Measurements from ENCODE around the gene OTOF.

GRCh38 chr2:26475037-26475436 lies 2.9 kb downstream of the OTOF start:
- TF ChIP-seq EZH2 (IDR thresholded peaks at IDR 0.05; ENCODE audit: borderline replicate concordance) (no peak), CTCF (IDR thresholded peaks at IDR 0.05; ENCODE audit: poor library complexity) (no peak)
